ENCODE results near the gene SYCP2L. TPM values are rescaled to one million over a fixed set of nuclear protein-coding genes. Genes with fewer than 3 reads are reported as not detected.

The SYCP2L gene
- total and polyA plus RNA-seq, 2 donors (not counting 1 experiment from before 2014, with no cell fraction given) = 0.19 TPM; not detected in 1

DNA sequence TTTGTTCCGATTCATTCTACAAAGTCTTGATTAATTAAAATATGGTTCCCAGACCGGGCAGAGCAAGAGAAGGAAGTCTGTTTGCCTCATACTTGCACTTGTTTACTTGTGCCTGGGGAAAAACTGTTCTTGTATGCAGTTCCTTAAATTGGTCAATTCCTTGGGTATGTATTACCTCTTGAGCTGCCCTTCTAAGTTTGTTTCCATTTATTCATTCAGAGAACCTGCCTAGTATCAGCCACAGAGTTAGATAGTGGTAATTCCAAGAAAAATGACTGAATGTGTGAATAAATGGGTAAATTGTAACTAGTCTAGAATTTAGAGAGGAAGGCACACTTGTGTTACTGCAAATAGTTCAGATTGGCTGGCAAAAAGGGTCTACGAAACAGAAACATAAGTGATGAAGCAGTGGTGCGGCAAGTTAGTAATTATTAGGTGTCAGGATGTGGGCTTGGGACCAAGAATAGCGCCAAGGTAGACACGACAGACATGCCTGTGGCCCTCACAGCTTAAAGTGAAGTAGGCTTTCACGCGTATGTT, 48.0 kb upstream of the SYCP2L start:
- Histone ChIP-seq H3K4me1 (ENCODE audit: control insufficient read depth in 2 of 2, insufficient read depth in 2 of 2, low read length in 2 of 2) (peaks cover 26 to 27% of the 10 kb centered on the region in 2 donors), H3K9ac (ENCODE audit: low read length) (peak overlapping the region; percentile 75), H2AFZ (ENCODE audit: insufficient read depth, low read depth, low read length, poor library complexity, severe bottlenecking) (peak overlapping the region; percentile 44), H3K27ac (ENCODE audit: low read length in 2 of 2) (peak overlapping the region in 1 of 2 donors; percentile 6), H3K36me3 (replicated peaks in 1 of 2; ENCODE audit: control extremely low read depth in 1 of 2, control insufficient read depth in 1 of 2, extremely low read depth in 1 of 2, insufficient read depth in 2 of 2, low read length in 1 of 2) (no peaks in the 10 kb centered on the region), H3K4me2 (replicated peaks; ENCODE audit: low read depth, low read length, poor library complexity, severe bottlenecking) (peak overlapping the region; percentile 87), H3K4me3 (ENCODE audit: control extremely low read depth in 1 of 5, extremely low read depth in 1 of 5, insufficient read depth in 1 of 5, low read depth in 2 of 5, low read length in 4 of 5) (peak overlapping the region; percentile 59 to 78 (median 66)), H4K20me1 (ENCODE audit: control insufficient read depth, insufficient read depth, low read length, poor library complexity, severe bottlenecking) (no peaks in the 10 kb centered on the region), H3K9me3 (ENCODE audit: control extremely low read depth in 1 of 3, control insufficient read depth in 2 of 3, insufficient read depth in 1 of 3, low read length in 2 of 3) (peaks cover 0 to 21% (median 7%) of the 10 kb centered on the region in 3 donors), H3K27me3 (replicated peaks in 1 of 4; ENCODE audit: control extremely low read depth in 1 of 4, control insufficient read depth in 3 of 4, insufficient read depth in 4 of 4, low read length in 3 of 4) (peaks cover 0 to 40% (median 28%) of the 10 kb centered on the region in 4 experiments), H3K79me2 (ENCODE audit: control insufficient read depth, insufficient read depth, low read length) (no peaks in the 10 kb centered on the region)
- Mint-ChIP-seq H3K4me1 (peaks cover 27% of the 10 kb centered on the region), H3K4me3 (peak overlapping the region; percentile 93), H3K9me3 (ENCODE audit: insufficient read depth) (peaks cover 2% of the 10 kb centered on the region), H3K27ac (peak overlapping the region; percentile 91), H3K27me3 (peaks cover 60% of the 10 kb centered on the region)
- peak; percentile 66 for DNase-seq
- peak; percentile 47 for ATAC-seq (ENCODE audit: low read depth)
- WGBS (ENCODE audit: insufficient coverage) = 28% methylated on average over 6 of the region's 8 CpGs
- intact Hi-C loops (cut with micrococcal nuclease) = loop anchor here (1.0 to 5.0 kb wide), 9 partner anchors 50 to 698 kb away; partner anchors contain the start of genes ELOVL2, NEDD9, SMIM13 and TMEM14B
- ChIA-PET CTCF (interaction anchor here (1.0 to 1.5 kb wide), 3 partner anchors 8 to 373 kb away, joined by 3 read pairs; no protein-coding TSS in a partner anchor), POLR2A (no interaction called here)
- TF ChIP-seq, protein P1, sequence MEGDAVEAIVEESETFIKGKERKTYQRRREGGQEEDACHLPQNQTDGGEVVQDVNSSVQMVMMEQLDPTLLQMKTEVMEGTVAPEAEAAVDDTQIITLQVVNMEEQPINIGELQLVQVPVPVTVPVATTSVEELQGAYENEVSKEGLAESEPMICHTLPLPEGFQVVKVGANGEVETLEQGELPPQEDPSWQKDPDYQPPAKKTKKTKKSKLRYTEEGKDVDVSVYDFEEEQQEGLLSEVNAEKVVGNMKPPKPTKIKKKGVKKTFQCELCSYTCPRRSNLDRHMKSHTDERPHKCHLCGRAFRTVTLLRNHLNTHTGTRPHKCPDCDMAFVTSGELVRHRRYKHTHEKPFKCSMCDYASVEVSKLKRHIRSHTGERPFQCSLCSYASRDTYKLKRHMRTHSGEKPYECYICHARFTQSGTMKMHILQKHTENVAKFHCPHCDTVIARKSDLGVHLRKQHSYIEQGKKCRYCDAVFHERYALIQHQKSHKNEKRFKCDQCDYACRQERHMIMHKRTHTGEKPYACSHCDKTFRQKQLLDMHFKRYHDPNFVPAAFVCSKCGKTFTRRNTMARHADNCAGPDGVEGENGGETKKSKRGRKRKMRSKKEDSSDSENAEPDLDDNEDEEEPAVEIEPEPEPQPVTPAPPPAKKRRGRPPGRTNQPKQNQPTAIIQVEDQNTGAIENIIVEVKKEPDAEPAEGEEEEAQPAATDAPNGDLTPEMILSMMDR (IDR thresholded peaks at IDR 0.05) = no peak
- TF ChIP-seq EZH2 (IDR thresholded peaks at IDR 0.05; ENCODE audit: borderline replicate concordance, insufficient read depth, low read depth, low read length, poor library complexity, severe bottlenecking) = no peak

DNA sequence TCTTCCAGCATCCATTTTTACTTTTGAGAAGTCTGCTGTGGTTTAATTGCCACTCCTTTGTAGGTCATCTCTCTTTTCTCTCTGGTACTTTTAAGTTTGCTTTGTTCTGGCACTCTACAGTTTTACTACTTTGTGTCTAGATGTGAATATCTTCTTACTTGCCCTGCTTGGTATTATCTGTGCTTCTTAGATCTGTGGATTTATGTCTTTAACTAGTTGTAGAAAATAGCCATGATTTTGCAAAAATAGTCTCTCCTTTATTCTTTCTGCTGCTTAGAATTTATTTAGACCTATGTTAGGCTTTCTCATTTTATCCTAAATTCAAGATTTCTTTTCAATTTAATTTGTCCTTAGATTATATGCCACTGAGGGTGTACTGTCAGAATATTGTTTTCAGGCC, 43.3 kb upstream of the SYCP2L start:
- Mint-ChIP-seq H3K27me3 (peaks cover 29% of the 10 kb centered on the region), H3K4me3 (no peak overlapping the region), H3K27ac (no peak overlapping the region), H3K4me1 (peaks cover 9% of the 10 kb centered on the region), H3K9me3 (ENCODE audit: insufficient read depth) (no peaks in the 10 kb centered on the region)
- no peak for ATAC-seq (ENCODE audit: low read depth)
- Histone ChIP-seq H3K27me3 (replicated peaks in 1 of 4; ENCODE audit: control extremely low read depth in 1 of 4, control insufficient read depth in 3 of 4, insufficient read depth in 4 of 4, low read length in 3 of 4) (peaks cover 0 to 5% (median 2%) of the 10 kb centered on the region in 4 experiments), H3K4me2 (replicated peaks; ENCODE audit: low read depth, low read length, poor library complexity, severe bottlenecking) (no peak overlapping the region), H3K79me2 (ENCODE audit: control insufficient read depth, insufficient read depth, low read length) (no peaks in the 10 kb centered on the region), H3K4me3 (ENCODE audit: control extremely low read depth in 1 of 5, extremely low read depth in 1 of 5, insufficient read depth in 1 of 5, low read depth in 2 of 5, low read length in 4 of 5) (no peak overlapping the region), H3K4me1 (ENCODE audit: control insufficient read depth in 2 of 2, insufficient read depth in 2 of 2, low read length in 2 of 2) (peaks cover 7 to 10% of the 10 kb centered on the region in 2 donors), H4K20me1 (ENCODE audit: control insufficient read depth, insufficient read depth, low read length, poor library complexity, severe bottlenecking) (no peaks in the 10 kb centered on the region), H3K36me3 (replicated peaks in 1 of 2; ENCODE audit: control extremely low read depth in 1 of 2, control insufficient read depth in 1 of 2, extremely low read depth in 1 of 2, insufficient read depth in 2 of 2, low read length in 1 of 2) (no peaks in the 10 kb centered on the region), H3K27ac (ENCODE audit: low read length in 2 of 2) (no peak overlapping the region), H2AFZ (ENCODE audit: insufficient read depth, low read depth, low read length, poor library complexity, severe bottlenecking) (no peak overlapping the region), H3K9ac (ENCODE audit: low read length) (no peak overlapping the region), H3K9me3 (ENCODE audit: control extremely low read depth in 1 of 3, control insufficient read depth in 2 of 3, insufficient read depth in 1 of 3, low read length in 2 of 3) (no peaks in the 10 kb centered on the region)
- ChIA-PET POLR2A (no interaction called here), CTCF (no interaction called here)
- no peak for DNase-seq
- TF ChIP-seq, protein P1 (IDR thresholded peaks at IDR 0.05) = no peak
- TF ChIP-seq EZH2 (IDR thresholded peaks at IDR 0.05; ENCODE audit: borderline replicate concordance, insufficient read depth, low read depth, low read length, poor library complexity, severe bottlenecking) = no peak
- intact Hi-C loops (cut with micrococcal nuclease) = no loop called here

Measured in B cell (primary cell).